Body of pancreas (tissue), 4 donors: ENCODE data around the gene CMTM3. TPM values are rescaled to one million over a fixed set of nuclear protein-coding genes. Genes with fewer than 3 reads are reported as not detected.

Experiments
- ATAC-seq: fragments of 150-250 bp; one replicate; pipeline ENCODE4 v1.9.1; 2016
- DNase-seq, 4 donors: peaks; one replicate each; pipeline ENCODE4 v3.0.0-alpha.2; 2019
- H3K27ac ChIP-seq, 4 donors: fragments of 200-600 bp; sonication (generic); 1 replicate in 3 of 4; 2 replicates in 1 of 4; pipeline versions ENCODE4 v1.5.1 to v1.6.1; 2016 to 2019; ENCODE audit warnings: mild to moderate bottlenecking in 1 of 4, mixed read lengths in 1 of 4, moderate library complexity in 1 of 4
- H3K27me3 ChIP-seq, 2 donors: fragments of 200-600 bp; sonication (generic); one replicate each; pipeline ENCODE4 v1.6.0; 2016; ENCODE audit warnings: mild to moderate bottlenecking in 1 of 2
- H3K36me3 ChIP-seq, 2 donors: fragments of 200-600 bp; sonication (generic); replicated peaks in 1 of 2; 2 replicates each; pipeline ENCODE4 v1.5.1; 2016; ENCODE audit warnings: low read depth in 2 of 2; ENCODE audit not compliant: insufficient read depth in 1 of 2
- H3K4me1 ChIP-seq: fragments of 200-600 bp; sonication (generic); one replicate; pipeline ENCODE4 v1.6.0; 2016
- H3K4me3 ChIP-seq, 2 donors: fragments of 200-600 bp; sonication (generic); 1 replicate in 1 of 2; 2 replicates in 1 of 2; pipeline ENCODE4 v1.5.1; 2016 to 2019
- H3K9me3 ChIP-seq, 3 donors: fragments of 200-600 bp; sonication (generic); 1 replicate in 2 of 3; 2 replicates in 1 of 3; pipeline ENCODE4 v1.5.1; 2016
- CTCF ChIP-seq, 7 experiments: fragments of 450-650 bp in 4 of 7; fragments of 200-600 bp in 3 of 7; sonication (generic) in 3 of 7; IDR thresholded peaks; one replicate each; pipeline ENCODE4 v1.5.1; 2016 to 2019; ENCODE audit warnings: antibody characterized with exemption in 7 of 7
- POLR2A ChIP-seq, 3 donors: fragments of 450-650 bp; IDR thresholded peaks; one replicate each; pipeline ENCODE4 v1.6.1; 2016; ENCODE audit warnings: antibody characterized with exemption in 3 of 3, mild to moderate bottlenecking in 2 of 3
- WGBS, 2 donors: methylation state at CpG; one replicate each; pipeline ENCODE4 v1.1.5; 2017; 5-methylcytosine and 5-hydroxymethylcytosine counted together
- intact Hi-C: fragments of 100-400 bp; cut with DNase I; formaldehyde crosslinking; loops from one replicate; pipeline ENCODE4 v1.15.1; 2023
- total RNA-seq, 2 donors: library from RNA; depleted of rRNA; stranded (reverse); fragments of >200 nt; gene quantifications; one replicate each; pipeline ENCODE4 v1.1.0, GENCODE V29; 2016

The CMTM3 gene
- total RNA-seq, result 1 to 10 TPM; 4.3 to 6.0 TPM

GRCh38 chr16:66604376-66605176 is at the start of gene CMTM3:
CMTM3 (plus strand) TSS chr16:66604704; CDS start chr16:66604806, 102 bp downstream.
- Histone ChIP-seq H3K27ac (peak within 1 kb of the TSS in 3 of 4 donors; percentile 21 to 58 (median 38)), H3K4me1 (peaks cover 23% of the 10 kb centered on the region), H3K36me3 (no peaks in the 10 kb centered on the region), H3K9me3 (no peaks in the 10 kb centered on the region), H3K4me3 (peak within 1 kb of the TSS in 1 of 2 donors; percentile 31), H3K27me3 (peaks cover 0 to 4% of the 10 kb centered on the region in 2 donors)
- intact Hi-C loops, result loop anchor here (10.0 kb wide), 2 partner anchors 200 to 260 kb away; no protein-coding TSS in a partner anchor
- WGBS, 2 donors, result 1 to 19% methylated on average over 9 to 64 of the region's 96 CpGs
- peak; percentile 64 for ATAC-seq
- DNase-seq, result peak; percentile 42 to 60 (median 52)
- TF ChIP-seq POLR2A (IDR thresholded peaks at IDR 0.05) (no peak), CTCF (IDR thresholded peaks at IDR 0.05) (peak; percentile 40 to 69 (median 56))

- no peak for ATAC-seq
- Histone ChIP-seq H3K27me3 (no peaks in the 10 kb centered on the region), H3K9me3 (no peaks in the 10 kb centered on the region), H3K27ac (no peak overlapping the region), H3K4me1 (no peaks in the 10 kb centered on the region), H3K36me3 (peaks cover 0 to 3% of the 10 kb centered on the region in 2 donors), H3K4me3 (no peak overlapping the region)
- intact Hi-C loops, result no loop called here
- TF ChIP-seq CTCF (IDR thresholded peaks at IDR 0.05) (no peak), POLR2A (IDR thresholded peaks at IDR 0.05) (no peak)
- WGBS, 2 donors, result 84 to 100% methylated on average over 1 of the region's 1 CpG
- no peak for DNase-seq
These were observed 44.4 kb upstream of the CMTM3 start for GRCh38 chr16:66560107-66560506.

- DNase-seq (no peak), ATAC-seq (no peak)
- 96% methylated on average over 3 of the region's 3 CpGs for WGBS, 2 donors
- H3K36me3 ChIP-seq, result peaks cover 0 to 3% of the 10 kb centered on the region in 2 donors
- H3K9me3 ChIP-seq, result no peaks in the 10 kb centered on the region
- H3K27ac ChIP-seq, result no peak overlapping the region
- H3K4me1 ChIP-seq, result no peaks in the 10 kb centered on the region
- H3K27me3 ChIP-seq, result no peaks in the 10 kb centered on the region
- TF ChIP-seq CTCF (IDR thresholded peaks at IDR 0.05) (no peak), POLR2A (IDR thresholded peaks at IDR 0.05) (no peak)
- H3K4me3 ChIP-seq, result no peak overlapping the region
- intact Hi-C loops, result no loop called here
These were observed 43.0 kb upstream of the CMTM3 start for GRCh38 chr16:66561381-66562080.

- intact Hi-C loops, result no loop called here
- Histone ChIP-seq H3K27me3 (no peaks in the 10 kb centered on the region), H3K9me3 (no peaks in the 10 kb centered on the region), H3K27ac (no peak overlapping the region), H3K4me1 (no peaks in the 10 kb centered on the region), H3K36me3 (peaks cover 0 to 5% of the 10 kb centered on the region in 2 donors), H3K4me3 (no peak overlapping the region)
- WGBS, 2 donors, result 76 to 94% methylated on average over 1 of the region's 1 CpG
- no peak for TF ChIP-seq CTCF (IDR thresholded peaks at IDR 0.05)
- TF ChIP-seq POLR2A (IDR thresholded peaks at IDR 0.05), result no peak
- DNase-seq (no peak), ATAC-seq (no peak)
These were observed 42.1 kb upstream of the CMTM3 start for GRCh38 chr16:66562409-66562808.
